Neural cell (in vitro differentiated cells): ENCODE measurements around the gene NCDN.

Experiments used
- CTCF ChIP-seq: fragments of 450-650 bp; IDR thresholded peaks from 2 replicates; pipeline ENCODE4 v1.5.1; 2014; ENCODE audit warnings: antibody characterized with exemption, mild to moderate bottlenecking, moderate library complexity; ENCODE audit not compliant: poor library complexity, severe bottlenecking
- EP300 ChIP-seq: fragments of 450-650 bp; conservative IDR thresholded peaks from 2 replicates; pipeline ENCODE4 v1.6.1; 2014; ENCODE audit warnings: antibody characterized with exemption, mild to moderate bottlenecking, moderate library complexity; ENCODE audit not compliant: poor library complexity, severe bottlenecking
- EZH2 ChIP-seq: fragments of 200-600, 300-800 bp; shearing (Covaris generic), sonication (generic); IDR thresholded peaks from 2 replicates; pipeline ENCODE4 v1.6.1; 2014; ENCODE audit warnings: antibody characterized with exemption, low read length, borderline replicate concordance, mild to moderate bottlenecking; ENCODE audit not compliant: insufficient read depth, poor library complexity, severe bottlenecking
- MXI1 ChIP-seq: fragments of 450-650 bp; conservative IDR thresholded peaks from 2 replicates; pipeline ENCODE4 v1.6.1; 2014; ENCODE audit warnings: antibody characterized with exemption, mild to moderate bottlenecking; ENCODE audit not compliant: poor library complexity, severe bottlenecking
- POLR2AphosphoS5 ChIP-seq: IDR thresholded peaks from 2 replicates; pipeline ENCODE4 v1.6.1; 2012
- RAD21 ChIP-seq: fragments of 450-650 bp; conservative IDR thresholded peaks from 2 replicates; pipeline ENCODE4 v1.6.1; 2014; ENCODE audit warnings: antibody characterized with exemption, mild to moderate bottlenecking, moderate library complexity
- TAF1 ChIP-seq: IDR thresholded peaks from 2 replicates; pipeline ENCODE4 v1.6.1; 2012; ENCODE audit warnings: low read depth
- TF ChIP-seq, protein P1 (sequence below): IDR thresholded peaks from 2 replicates; pipeline ENCODE4 v1.6.1; 2012; ENCODE audit warnings: borderline replicate concordance

DNA sequence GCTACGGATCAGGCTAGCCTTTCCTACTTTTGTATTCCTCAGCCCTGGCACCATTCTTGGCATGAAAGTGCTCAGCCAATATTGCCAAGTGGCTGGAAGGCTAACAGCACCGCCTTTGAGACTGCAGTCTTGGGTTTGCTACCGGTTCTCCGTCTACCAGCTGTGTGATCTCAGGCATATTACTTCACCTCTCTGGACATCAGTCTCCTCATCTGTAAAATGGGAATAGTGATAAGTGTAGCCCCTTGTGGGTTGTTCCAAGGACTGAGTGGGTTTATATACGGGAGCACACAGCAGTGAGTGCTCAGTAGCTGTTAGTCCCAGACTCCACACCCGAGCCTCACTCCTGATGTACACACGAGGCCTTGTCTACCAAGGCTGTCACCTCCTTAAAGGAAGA, 29.2 kb downstream of the NCDN start:
- TF ChIP-seq POLR2AphosphoS5 = no peak
- TF ChIP-seq CTCF = no peak
- no peak for TF ChIP-seq EZH2
- no peak for TF ChIP-seq MXI1
- TF ChIP-seq TAF1 = no peak
- TF ChIP-seq RAD21 = no peak
- TF ChIP-seq, protein P1, sequence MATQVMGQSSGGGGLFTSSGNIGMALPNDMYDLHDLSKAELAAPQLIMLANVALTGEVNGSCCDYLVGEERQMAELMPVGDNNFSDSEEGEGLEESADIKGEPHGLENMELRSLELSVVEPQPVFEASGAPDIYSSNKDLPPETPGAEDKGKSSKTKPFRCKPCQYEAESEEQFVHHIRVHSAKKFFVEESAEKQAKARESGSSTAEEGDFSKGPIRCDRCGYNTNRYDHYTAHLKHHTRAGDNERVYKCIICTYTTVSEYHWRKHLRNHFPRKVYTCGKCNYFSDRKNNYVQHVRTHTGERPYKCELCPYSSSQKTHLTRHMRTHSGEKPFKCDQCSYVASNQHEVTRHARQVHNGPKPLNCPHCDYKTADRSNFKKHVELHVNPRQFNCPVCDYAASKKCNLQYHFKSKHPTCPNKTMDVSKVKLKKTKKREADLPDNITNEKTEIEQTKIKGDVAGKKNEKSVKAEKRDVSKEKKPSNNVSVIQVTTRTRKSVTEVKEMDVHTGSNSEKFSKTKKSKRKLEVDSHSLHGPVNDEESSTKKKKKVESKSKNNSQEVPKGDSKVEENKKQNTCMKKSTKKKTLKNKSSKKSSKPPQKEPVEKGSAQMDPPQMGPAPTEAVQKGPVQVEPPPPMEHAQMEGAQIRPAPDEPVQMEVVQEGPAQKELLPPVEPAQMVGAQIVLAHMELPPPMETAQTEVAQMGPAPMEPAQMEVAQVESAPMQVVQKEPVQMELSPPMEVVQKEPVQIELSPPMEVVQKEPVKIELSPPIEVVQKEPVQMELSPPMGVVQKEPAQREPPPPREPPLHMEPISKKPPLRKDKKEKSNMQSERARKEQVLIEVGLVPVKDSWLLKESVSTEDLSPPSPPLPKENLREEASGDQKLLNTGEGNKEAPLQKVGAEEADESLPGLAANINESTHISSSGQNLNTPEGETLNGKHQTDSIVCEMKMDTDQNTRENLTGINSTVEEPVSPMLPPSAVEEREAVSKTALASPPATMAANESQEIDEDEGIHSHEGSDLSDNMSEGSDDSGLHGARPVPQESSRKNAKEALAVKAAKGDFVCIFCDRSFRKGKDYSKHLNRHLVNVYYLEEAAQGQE = no peak
- TF ChIP-seq EP300 = no peak
